ENCODE data around the gene MPND.

MPND gene

GRCh38 chr19:4396949-4397783 is 53.8 kb downstream of the MPND start:
- DNase-seq (ENCODE audit: extremely low read depth in 1 of 2, low read depth in 1 of 2) = no peak

GRCh38 chr19:4399812-4400134 is 56.4 kb downstream of the MPND start:
- DNase-seq (ENCODE audit: extremely low read depth in 1 of 2, low read depth in 1 of 2) = no peak

- peak; percentile 81 to 83 for DNase-seq (ENCODE audit: extremely low read depth in 1 of 2, low read depth in 1 of 2)
Observed at GRCh38 chr19:4400135-4400936, 57.0 kb downstream of the MPND start, which contains the start of gene SH3GL1. SH3GL1 (minus strand) TSS chr19:4400547; CDS start chr19:4400368, 179 bp downstream.

GRCh38 chr19:4401769-4402170 is 58.4 kb downstream of the MPND start:
- DNase-seq (ENCODE audit: extremely low read depth in 1 of 2, low read depth in 1 of 2) = no peak

GRCh38 chr19:4402171-4403004 is 59.0 kb downstream of the MPND start, which contains the start of gene CHAF1A:
CHAF1A (plus strand) TSS chr19:4402640; CDS start chr19:4402763, 123 bp downstream.
- peak; percentile 97 to 99 for DNase-seq (ENCODE audit: extremely low read depth in 1 of 2, low read depth in 1 of 2)

GRCh38 chr19:4403005-4403761 is 59.8 kb downstream of the MPND start:
- no peak for DNase-seq (ENCODE audit: extremely low read depth in 1 of 2, low read depth in 1 of 2)

- DNase-seq (ENCODE audit: extremely low read depth in 1 of 2, low read depth in 1 of 2) = no peak
Observed at GRCh38 chr19:4405977-4406376, 62.6 kb downstream of the MPND start.

GRCh38 chr19:4406626-4407025 is 63.3 kb downstream of the MPND start:
- no peak for DNase-seq (ENCODE audit: extremely low read depth in 1 of 2, low read depth in 1 of 2)

GRCh38 chr19:4409123-4409933 is 66.0 kb downstream of the MPND start:
- DNase-seq (ENCODE audit: extremely low read depth in 1 of 2, low read depth in 1 of 2) = no peak
